Panc1 (cell line): ENCODE data around the gene SYT2. TPM values are rescaled to one million over a fixed set of nuclear protein-coding genes. Genes with fewer than 3 reads are reported as not detected.

ENCODE experiments used
- total RNA-seq: library from RNA; stranded (reverse); gene quantifications from one replicate; pipeline ENCODE4 v1.2.1, GENCODE V29; 2021; ENCODE audit not compliant: unreplicated experiment

The SYT2 gene
- total RNA-seq, 1 experiment from 2014 or later: 0.03 TPM

Other genes starting within 250 kb of the SYT2 start
- 83.6 TPM for gene KDM5B, start 98.0 kb upstream of the SYT2 start, total RNA-seq
- gene PCAT6, start 100.5 kb upstream of the SYT2 start, total RNA-seq: 2.2 TPM
- 15.3 TPM for gene RABIF, start 178.7 kb upstream of the SYT2 start, total RNA-seq
- gene KLHL12, start 216.8 kb upstream of the SYT2 start, total RNA-seq: 37.8 TPM
- 78.2 TPM for gene ADIPOR1, start 247.9 kb upstream of the SYT2 start, total RNA-seq